ENCODE results near the gene LNP1. TPM values are rescaled to one million over a fixed set of nuclear protein-coding genes. Genes with fewer than 3 reads are reported as not detected.

The LNP1 gene
- total and polyA plus RNA-seq, 8 donors = 1.1 to 2.4 (median 1.5) TPM

DNA sequence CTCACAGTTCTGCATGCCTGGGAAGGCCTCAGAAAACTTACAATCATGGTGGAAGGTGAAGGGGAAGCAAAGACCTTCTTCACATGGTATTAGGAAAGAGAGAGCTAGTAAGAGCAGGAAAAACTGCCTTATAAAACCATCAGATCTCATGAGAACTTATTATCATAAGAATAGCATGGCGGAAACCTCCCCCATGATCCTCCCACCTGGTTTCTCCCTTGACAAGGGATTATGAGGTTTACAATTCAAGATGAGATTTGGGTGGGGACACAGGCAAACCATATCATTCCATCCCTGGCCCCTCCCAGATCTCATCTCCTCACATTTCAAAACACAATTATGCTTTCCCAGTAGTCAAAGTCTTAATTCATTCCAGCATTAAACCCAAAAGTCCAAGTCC lies 56.5 kb downstream of the LNP1 start:
- intact Hi-C loops (cut with DNase I) = loop anchor here in 1 of 3 donors (10.0 kb wide), 1 partner anchor 257 kb away; no protein-coding TSS in a partner anchor
- WGBS, 2 donors = 97 to 100% methylated on average over 1 of the region's 1 CpG
- no peak for DNase-seq

DNA sequence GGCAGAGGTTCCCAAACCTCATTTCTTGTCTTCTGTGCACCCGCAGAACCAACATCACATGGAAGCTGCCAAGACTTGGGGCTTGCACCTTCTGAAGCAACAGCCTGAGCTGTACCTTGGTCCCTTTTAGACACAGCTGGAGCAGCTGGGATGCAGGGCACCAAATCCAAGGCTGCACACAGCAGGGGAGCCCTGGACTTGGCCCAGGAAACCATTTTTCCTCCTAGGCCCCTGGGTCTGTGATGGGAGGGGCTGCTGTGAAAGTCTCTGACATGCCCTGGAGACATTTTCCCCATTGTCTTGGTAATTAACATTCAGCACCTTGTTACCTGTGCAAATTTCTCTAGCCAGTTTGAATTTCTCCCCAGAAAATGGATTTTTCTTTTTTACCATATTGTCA lies 57.5 kb downstream of the LNP1 start:
- TF ChIP-seq, protein P1, sequence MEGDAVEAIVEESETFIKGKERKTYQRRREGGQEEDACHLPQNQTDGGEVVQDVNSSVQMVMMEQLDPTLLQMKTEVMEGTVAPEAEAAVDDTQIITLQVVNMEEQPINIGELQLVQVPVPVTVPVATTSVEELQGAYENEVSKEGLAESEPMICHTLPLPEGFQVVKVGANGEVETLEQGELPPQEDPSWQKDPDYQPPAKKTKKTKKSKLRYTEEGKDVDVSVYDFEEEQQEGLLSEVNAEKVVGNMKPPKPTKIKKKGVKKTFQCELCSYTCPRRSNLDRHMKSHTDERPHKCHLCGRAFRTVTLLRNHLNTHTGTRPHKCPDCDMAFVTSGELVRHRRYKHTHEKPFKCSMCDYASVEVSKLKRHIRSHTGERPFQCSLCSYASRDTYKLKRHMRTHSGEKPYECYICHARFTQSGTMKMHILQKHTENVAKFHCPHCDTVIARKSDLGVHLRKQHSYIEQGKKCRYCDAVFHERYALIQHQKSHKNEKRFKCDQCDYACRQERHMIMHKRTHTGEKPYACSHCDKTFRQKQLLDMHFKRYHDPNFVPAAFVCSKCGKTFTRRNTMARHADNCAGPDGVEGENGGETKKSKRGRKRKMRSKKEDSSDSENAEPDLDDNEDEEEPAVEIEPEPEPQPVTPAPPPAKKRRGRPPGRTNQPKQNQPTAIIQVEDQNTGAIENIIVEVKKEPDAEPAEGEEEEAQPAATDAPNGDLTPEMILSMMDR (IDR thresholded peaks at IDR 0.05) = no peak
- ATAC-seq = no peak
- H3K9me3 ChIP-seq = no peaks in the 10 kb centered on the region

More for the DNA sequence above, 56.5 kb downstream of the LNP1 start:
- H3K27ac ChIP-seq = no peak overlapping the region
- peaks cover 0 to 8% (median 0%) of the 10 kb centered on the region in 3 donors for H3K4me1 ChIP-seq
- TF ChIP-seq, protein P1 (IDR thresholded peaks at IDR 0.05) = no peak
- H3K27me3 ChIP-seq = no peaks in the 10 kb centered on the region
- H3K36me3 ChIP-seq = no peaks in the 10 kb centered on the region
- H3K9me3 ChIP-seq = no peaks in the 10 kb centered on the region
- H3K4me3 ChIP-seq = no peak overlapping the region
- ATAC-seq (no peak), FAIRE-seq (no peak)

DNA sequence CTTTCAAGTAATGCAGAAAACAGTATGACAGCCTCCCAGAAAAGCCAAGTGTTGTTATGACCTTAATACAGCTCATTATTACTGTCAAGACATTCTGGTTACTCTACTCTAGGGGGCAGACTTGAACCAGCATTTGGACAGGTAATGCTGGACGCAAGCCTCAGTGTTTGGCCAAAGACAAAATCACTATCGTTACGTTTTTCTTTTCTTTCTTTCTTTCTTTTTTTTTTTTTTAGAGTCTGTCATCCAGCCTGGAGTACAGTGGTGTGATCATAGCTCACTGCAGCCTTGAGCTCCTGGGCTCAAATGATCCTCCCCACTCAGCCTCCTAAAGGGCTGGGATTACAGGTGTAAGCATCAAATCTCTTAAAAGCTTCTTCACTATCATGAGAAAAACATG lies 61.7 kb downstream of the LNP1 start:
- TF ChIP-seq, protein P1 (IDR thresholded peaks at IDR 0.05) = peak; percentile 36 to 66 (median 58)
- intact Hi-C loops (cut with DNase I) = loop anchor here (5.0 to 10.0 kb wide), 3 partner anchors 122 to 132 kb away; no protein-coding TSS in a partner anchor
- no peak overlapping the region for H3K4me3 ChIP-seq
- WGBS, 2 donors = 0 to 2% methylated on average over 3 of the region's 3 CpGs
- no peaks in the 10 kb centered on the region for H3K4me1 ChIP-seq
- no peaks in the 10 kb centered on the region for H3K36me3 ChIP-seq
- ATAC-seq (peak; percentile 79 to 99 (median 98)), FAIRE-seq (peak; percentile 9), DNase-seq (peak in 3 of 6 donors; percentile 23 to 33 (median 28))
- no peaks in the 10 kb centered on the region for H3K27me3 ChIP-seq
- no peaks in the 10 kb centered on the region for H3K9me3 ChIP-seq
- no peak overlapping the region for H3K27ac ChIP-seq

More for the DNA sequence above, 57.5 kb downstream of the LNP1 start:
- H3K27me3 ChIP-seq = no peaks in the 10 kb centered on the region
- H3K4me1 ChIP-seq = peaks cover 0 to 8% (median 0%) of the 10 kb centered on the region in 3 donors
- no peak overlapping the region for H3K27ac ChIP-seq
- FAIRE-seq (no peak), DNase-seq (no peak)
- 92 to 93% methylated on average over 1 of the region's 1 CpG for WGBS, 2 donors
- H3K36me3 ChIP-seq = no peaks in the 10 kb centered on the region
- no peak overlapping the region for H3K4me3 ChIP-seq
- intact Hi-C loops (cut with DNase I) = loop anchor here in 1 of 3 donors (10.0 kb wide), 1 partner anchor 256 kb away; no protein-coding TSS in a partner anchor

DNA sequence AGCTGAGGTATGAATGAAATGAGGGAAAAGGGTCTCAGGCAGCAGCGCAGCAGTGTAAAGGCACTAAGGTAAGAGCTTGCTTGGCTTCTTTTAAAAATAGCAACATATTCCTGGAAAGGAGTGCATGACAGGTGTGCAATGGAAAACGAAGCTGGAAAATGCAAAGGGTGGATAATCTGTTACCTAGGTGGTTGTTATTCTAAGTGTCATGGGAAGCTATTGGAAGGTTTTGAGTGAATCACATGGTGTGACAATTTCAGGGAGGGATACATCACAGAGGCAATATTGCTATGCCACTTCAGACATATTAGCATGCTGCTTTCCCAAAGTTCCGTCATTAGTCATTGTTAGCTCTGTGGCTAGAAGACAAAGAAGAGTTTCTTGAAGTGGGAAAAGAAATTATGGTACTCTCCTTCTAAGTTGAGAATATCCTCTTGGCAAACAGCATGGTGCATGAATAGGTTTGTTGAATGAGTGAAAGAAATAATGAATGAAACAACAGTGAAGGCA lies 62.4 kb downstream of the LNP1 start:
- Histone ChIP-seq H3K27me3 (no peaks in the 10 kb centered on the region), H3K36me3 (no peaks in the 10 kb centered on the region), H3K4me1 (no peaks in the 10 kb centered on the region), H3K9me3 (no peaks in the 10 kb centered on the region), H3K27ac (no peak overlapping the region), H3K4me3 (no peak overlapping the region)
- intact Hi-C loops (cut with DNase I) = loop anchor here (5.0 to 10.0 kb wide), 3 partner anchors 121 to 131 kb away; no protein-coding TSS in a partner anchor
- ATAC-seq = peak in 2 of 4 donors; percentile 8 to 36
- 43 to 59% methylated on average over 3 of the region's 3 CpGs for whole genome bisulfite sequencing, 2 donors
- DNase-seq = no peak
- FAIRE-seq = no peak
- TF ChIP-seq, protein P1 (IDR thresholded peaks at IDR 0.05) = no peak

Data from pancreas (tissue), 10 donors.